Stimulated activated CD4-positive, alpha-beta T cell treated with anti-CD3 and anti-CD28 coated beads, Interleukin-4, amount 100 ng/mL, for 1 hour (primary cell): ENCODE measurements around the gene CDC14B.
A peak's percentile ranks its signal among the peaks of the same experiment; 100 is the strongest.
"Not testable (repeated sequence)": the region's sequence is repeated elsewhere in the genome, so short reads cannot be mapped to it uniquely, and the experiment has no call there.

Source experiments
- DNase-seq: peaks from one replicate; pipeline ENCODE4 v3.0.0-alpha.2; 2020

The CDC14B gene

GRCh38 chr9:96621618-96622017, 2.0 kb upstream of the CDC14B start:
- DNase-seq, result no peak

DNA sequence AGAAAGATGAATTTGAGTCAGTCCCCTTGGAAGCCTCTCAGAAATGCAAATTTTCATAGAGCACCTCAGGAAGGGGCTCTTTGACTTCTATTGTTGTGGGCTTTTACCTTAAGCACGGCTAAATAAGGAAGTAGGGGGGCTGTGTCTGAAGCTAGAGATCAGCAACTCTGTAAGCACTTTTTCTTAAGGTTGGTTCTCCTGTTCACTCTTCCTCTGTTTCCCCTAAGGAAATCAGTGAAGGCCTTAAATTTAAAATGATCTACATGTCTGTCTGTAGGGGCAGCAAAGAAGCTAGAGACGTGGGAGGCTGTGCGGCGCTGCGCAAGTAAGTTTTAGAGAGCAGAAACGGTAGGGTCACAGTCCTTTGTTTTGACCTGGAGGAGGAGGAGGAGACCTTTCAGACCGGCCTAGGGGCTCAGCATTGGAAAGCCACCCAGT, 1.2 kb upstream of the CDC14B start:
- no peak for DNase-seq

- no peak for DNase-seq
Measured at GRCh38 chr9:96620181-96620514, 505 bp upstream of the CDC14B start.

DNA sequence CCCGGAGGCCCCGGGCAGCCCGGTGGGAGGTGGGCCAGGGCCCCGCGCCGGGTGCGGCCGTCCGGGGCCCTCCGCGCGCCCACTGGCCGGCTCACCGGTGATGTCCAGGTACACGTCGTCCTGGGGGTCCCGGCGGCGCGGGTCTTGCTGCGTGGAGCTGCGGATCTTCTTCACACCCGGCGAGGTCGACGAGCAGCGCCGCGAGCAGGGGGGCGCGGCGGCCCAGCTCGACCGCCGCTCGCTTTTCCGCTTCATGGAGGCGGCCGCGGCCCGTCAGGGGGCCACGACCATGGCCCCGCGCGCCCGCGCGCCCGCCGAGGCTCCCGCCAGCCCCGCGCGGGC, 548 bp downstream of the CDC14B start:
- peak; percentile 4 for DNase-seq

GRCh38 chr9:96618209-96619123, 1.2 kb downstream of the CDC14B start:
- peak; percentile 32 for DNase-seq

- peak; percentile 2 for DNase-seq
Measured at GRCh38 chr9:96617439-96618185, 2.0 kb downstream of the CDC14B start.

- no peak for DNase-seq
Measured at GRCh38 chr9:96616817-96617438, 2.7 kb downstream of the CDC14B start.

DNA sequence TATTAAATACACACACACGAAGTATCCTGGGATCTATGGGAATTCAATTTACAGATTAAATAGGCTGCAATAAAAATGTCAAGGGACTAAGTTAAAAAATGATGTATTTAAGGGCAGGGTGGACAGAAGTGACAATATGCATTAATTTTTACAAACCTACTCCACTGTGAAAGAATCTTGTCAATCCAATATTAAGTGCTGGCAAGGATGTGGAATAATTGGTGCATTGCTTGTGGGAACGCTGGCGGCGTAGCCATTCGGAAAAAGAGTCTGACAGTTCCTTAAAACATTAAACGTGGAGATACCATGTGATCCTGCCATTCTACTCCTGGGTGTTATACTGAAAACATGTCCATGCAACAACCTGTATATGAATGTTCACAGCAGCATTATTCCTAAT, 4.2 kb downstream of the CDC14B start:
- DNase-seq, result no peak

DNA sequence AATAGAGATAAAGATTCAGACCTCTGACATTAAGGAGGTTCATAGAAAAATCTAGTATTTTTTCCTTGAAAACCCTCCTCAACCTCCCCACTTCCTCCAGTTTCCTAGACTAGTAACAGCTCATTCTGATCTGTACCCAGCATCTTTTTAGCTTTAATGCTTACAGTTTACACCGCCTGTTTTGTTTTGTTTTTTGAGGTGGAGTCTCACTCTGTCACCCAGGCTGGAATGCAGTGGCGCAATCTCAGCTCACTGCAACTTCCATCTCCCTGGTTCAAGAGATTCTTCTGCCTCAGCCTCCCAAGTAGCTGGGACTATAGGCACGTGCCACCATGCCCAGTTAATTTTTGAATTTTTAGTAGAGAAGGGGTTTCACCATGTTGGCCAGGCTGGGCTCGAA, 5.0 kb downstream of the CDC14B start:
- not testable (repeated sequence) for DNase-seq

GRCh38 chr9:96612966-96613589, 6.6 kb downstream of the CDC14B start:
- no peak for DNase-seq

- no peak for DNase-seq
Measured at GRCh38 chr9:96612105-96612965, 7.3 kb downstream of the CDC14B start.

DNA sequence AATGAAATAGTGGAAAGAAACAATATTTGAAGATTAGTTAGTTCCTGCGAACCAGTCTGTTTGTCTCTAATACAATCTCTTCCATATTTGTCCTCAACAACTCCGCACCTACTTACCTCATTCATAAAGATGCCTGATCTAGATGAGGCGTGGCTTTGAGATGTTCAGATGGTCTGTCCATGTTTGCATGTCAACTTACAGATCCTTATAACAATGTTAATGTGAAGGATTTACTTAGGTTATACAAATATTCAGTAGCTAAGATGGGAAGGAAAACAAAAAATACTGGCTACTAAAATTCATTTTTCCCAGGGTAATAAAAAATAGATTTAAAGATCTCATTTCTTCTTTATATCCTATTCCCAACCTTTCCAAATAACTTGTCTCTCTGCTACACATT, 8.3 kb downstream of the CDC14B start:
- DNase-seq, result no peak

- DNase-seq, result no peak
Measured at GRCh38 chr9:96609732-96610131, 9.9 kb downstream of the CDC14B start.

GRCh38 chr9:96607971-96608370, 11.7 kb downstream of the CDC14B start:
- DNase-seq, result no peak

DNA sequence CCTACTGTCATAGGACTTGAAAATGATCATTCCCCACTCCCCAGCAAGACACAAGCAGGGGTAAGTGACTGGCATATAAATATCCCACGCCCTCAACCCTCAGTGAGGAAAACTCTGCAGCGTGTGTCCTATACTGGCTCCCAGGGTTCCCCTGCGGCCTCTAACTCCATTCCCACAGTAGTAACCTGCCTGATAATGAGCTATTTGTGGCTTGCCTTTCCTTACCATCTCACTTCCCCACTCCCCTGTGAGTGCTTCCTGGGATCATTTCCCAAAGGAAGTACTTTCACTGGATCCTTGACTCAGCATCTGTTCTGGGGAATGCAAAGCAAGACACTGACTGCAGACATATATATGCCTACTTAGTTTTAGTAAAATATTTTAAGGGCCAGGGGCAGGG, 14.3 kb downstream of the CDC14B start:
- no peak for DNase-seq

DNA sequence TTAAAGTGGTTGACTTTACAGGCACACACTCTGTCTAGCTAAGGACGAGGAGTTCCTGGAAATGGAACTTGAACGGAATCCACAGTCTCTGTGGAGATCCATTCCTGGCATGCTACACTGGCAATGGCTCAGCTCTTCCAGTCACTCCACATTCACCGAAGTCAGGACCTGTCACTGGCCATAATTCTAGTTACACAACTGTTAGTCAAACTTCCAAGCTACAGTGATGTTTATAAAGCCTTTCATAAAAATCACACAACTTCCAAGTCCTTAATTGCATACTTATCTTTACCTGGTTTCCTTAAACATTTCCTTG, 15.7 kb downstream of the CDC14B start:
- no peak for DNase-seq

DNA sequence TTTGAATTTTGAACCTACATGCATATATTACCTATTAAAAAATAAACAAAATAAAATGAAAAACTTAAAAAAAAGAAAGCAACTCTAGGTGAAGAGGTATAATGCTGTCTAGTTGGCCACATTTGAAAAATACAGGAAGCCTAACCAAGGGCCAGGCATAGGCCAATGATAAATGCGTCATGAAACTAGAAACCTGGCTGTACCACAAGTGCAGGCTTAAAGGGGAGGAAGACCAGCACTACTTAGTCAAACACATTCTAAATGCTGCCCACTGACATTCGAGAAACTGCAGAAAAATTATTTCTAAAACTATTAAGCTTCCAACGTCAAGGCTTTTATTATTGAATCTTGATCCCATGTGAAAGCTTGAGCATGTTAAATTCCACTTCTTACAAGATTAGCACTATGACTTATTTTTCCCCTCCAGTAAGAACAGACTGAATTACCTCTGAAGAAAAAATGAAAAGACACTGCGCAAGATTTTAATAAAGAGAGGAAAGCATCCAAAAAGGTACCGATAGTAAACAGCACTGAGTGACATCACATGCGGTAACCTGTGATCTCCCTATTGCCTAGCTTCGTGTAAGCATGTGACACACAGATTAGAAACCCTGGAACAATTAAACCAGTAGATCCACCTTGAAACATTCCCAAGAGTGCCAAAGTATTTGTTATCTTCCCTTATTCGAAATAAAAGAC, 16.2 kb downstream of the CDC14B start:
- no peak for DNase-seq

DNA sequence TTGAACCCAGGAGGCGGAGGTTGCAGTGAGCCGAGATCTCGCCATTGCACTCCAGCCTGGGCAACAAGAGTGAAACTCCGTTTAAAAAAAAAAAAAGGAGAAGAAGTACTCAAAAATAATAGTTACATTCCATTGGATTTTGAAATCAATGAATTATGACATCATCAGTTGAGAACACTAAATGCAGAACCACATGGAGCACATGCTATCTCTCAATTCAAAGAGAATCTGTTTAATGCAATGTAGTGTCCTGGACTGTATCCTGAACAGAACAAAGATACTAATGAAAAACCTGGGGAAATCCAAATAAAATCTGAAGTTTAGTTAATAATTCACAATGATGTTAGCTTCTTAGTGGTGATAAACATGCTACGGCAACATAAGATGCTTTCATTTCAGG, 20.3 kb downstream of the CDC14B start:
- no peak for DNase-seq

- no peak for DNase-seq
Measured at GRCh38 chr9:96596601-96597111, 23.0 kb downstream of the CDC14B start.

GRCh38 chr9:96587338-96588315, 32.0 kb downstream of the CDC14B start:
- no peak for DNase-seq
